ENCODE measurements around the gene CAMTA1. TPM values are rescaled to one million over a fixed set of nuclear protein-coding genes. Genes with fewer than 3 reads are reported as not detected.

CAMTA1 gene
- total and polyA plus RNA-seq, 9 of the 15 experiments (the other 6 are each of a cell fraction or from before 2014, with no cell fraction given), result 43.9 to 161 (median 65.9) TPM

- no peak for TF ChIP-seq ZNF134 (CRISPR knock-in tag; conservative IDR thresholded peaks at IDR 0.05)
- no peak for TF ChIP-seq TEAD1 (CRISPR knock-in tag; IDR thresholded peaks at IDR 0.05)
- no peak for TF ChIP-seq CBX3 (IDR thresholded peaks at IDR 0.05; ENCODE audit: borderline replicate concordance in 1 of 2, low read length in 2 of 2)
- TF ChIP-seq ETV1 (tag; conservative IDR thresholded peaks at IDR 0.05; ENCODE audit: low read depth), result no peak
- TF ChIP-seq SIRT6 (IDR thresholded peaks at IDR 0.05; ENCODE audit: low read depth, low read length), result no peak
These were observed 1024.5 kb downstream of the CAMTA1 start (continued) for GRCh38 chr1:7809742-7810141.

- H4K20me1 ChIP-seq (replicated peaks; ENCODE audit: control insufficient read depth, insufficient read depth, low read length), result no peaks in the 10 kb centered on the region
- FAIRE-seq (peak; percentile 74), ATAC-seq (peak; percentile 82), DNase-seq (ENCODE audit: extremely low read depth in 1 of 4, low spot score in 3 of 4) (peak; percentile 51 to 67 (median 54))
- no peak overlapping the region for H3K4me2 ChIP-seq (ENCODE audit: insufficient read depth, low read length)
- WGBS (ENCODE audit: insufficient coverage, low coverage, missing lambda C conversion rate), result 18% methylated on average over 7 of the region's 7 CpGs
- BruUV-seq (replicated peaks), result no TSS peak
- in situ Hi-C loops (cut with MboI) (loop anchor here (5.0 kb wide), 1 partner anchor 92 kb away; no protein-coding TSS in a partner anchor), intact Hi-C loops (cut with micrococcal nuclease) (no loop called here)
- no peak overlapping the region for H2AFZ ChIP-seq (ENCODE audit: low read depth, low read length)
- 0 out of 5 replicates have a peak, but pooled peaks cover 0 to 2% of the 10 kb centered on the region in 2 experiments for H3K4me1 ChIP-seq (replicated peaks in 1 of 2; ENCODE audit: control insufficient read depth in 2 of 2, insufficient read depth in 2 of 2, low read length in 2 of 2)
- no peak overlapping the region for H3K9ac ChIP-seq (ENCODE audit: insufficient read depth in 1 of 2, low read depth in 2 of 2, low read length in 2 of 2)
- H3K9me1 ChIP-seq (ENCODE audit: control insufficient read depth, insufficient read depth, low read length), result no peaks in the 10 kb centered on the region
- H3K79me2 ChIP-seq (ENCODE audit: control insufficient read depth, insufficient read depth, low read length), result no peaks in the 10 kb centered on the region
- CTCF ChIA-PET (ENCODE audit: low intra/inter-chr PET ratio), result interaction anchor here (0.6 kb wide), 1 partner anchor 13 kb away, joined by 3 read pairs; no protein-coding TSS in a partner anchor
- H3K36me3 ChIP-seq (ENCODE audit: control insufficient read depth, insufficient read depth, low read length), result peaks cover 20% of the 10 kb centered on the region; the same call in 2 of the 3 replicates
- no peaks in the 10 kb centered on the region for H3K27me3 ChIP-seq (ENCODE audit: control insufficient read depth in 2 of 2, insufficient read depth in 2 of 2, low read length in 2 of 2)
- peaks cover 4% of the 10 kb centered on the region; the same call in 1 of the 2 replicates for H3K9me3 ChIP-seq (replicated peaks; ENCODE audit: control insufficient read depth, insufficient read depth, low read depth, low read length)
- H3K27ac ChIP-seq (ENCODE audit: extremely low read depth, low read depth, low read length), result no peak overlapping the region
- no peak overlapping the region for H3K4me3 ChIP-seq
- POLR2A ChIA-PET, result no interaction called here
- TF ChIP-seq PKNOX1 (IDR thresholded peaks at IDR 0.05) (peak; percentile 91), ARID1B (IDR thresholded peaks at IDR 0.05) (peak; percentile 56), EHMT2 (IDR thresholded peaks at IDR 0.05) (0 out of 2 replicates have a peak, but pooled peaks have one; percentile 29), MAFK (IDR thresholded peaks at IDR 0.05; ENCODE audit: low read length) (peak; percentile 51; the same call in 1 of the 2 replicates), CBX3 (IDR thresholded peaks at IDR 0.05; ENCODE audit: borderline replicate concordance in 1 of 2, low read length in 2 of 2) (peak in 1 of 2 experiments; percentile 44; a peak in 1 of 3 replicates), ZNF395 (CRISPR knock-in tag; IDR thresholded peaks at IDR 0.05) (no peak), RNF2 (IDR thresholded peaks at IDR 0.05) (no peak), ATF7 (IDR thresholded peaks at IDR 0.05) (0 out of 2 replicates have a peak, but pooled peaks have one; percentile 27), MAFG (tag; conservative IDR thresholded peaks at IDR 0.05) (peak; percentile 55), MEIS2 (IDR thresholded peaks at IDR 0.05; ENCODE audit: partially characterized antibody) (peak; percentile 73), ATF3 (IDR thresholded peaks at IDR 0.05) (peak; percentile 97), ATF3 (CRISPR knock-in tag; conservative IDR thresholded peaks at IDR 0.05) (0 out of 2 replicates have a peak, but pooled peaks have one; percentile 48), MAFF (IDR thresholded peaks at IDR 0.05; ENCODE audit: low read length) (peak; percentile 52), RCOR1 (IDR thresholded peaks at IDR 0.05; ENCODE audit: borderline replicate concordance in 1 of 2, low read depth in 2 of 2, low read length in 2 of 2) (peak in 1 of 2 experiments; percentile 10; a peak in 1 of 4 replicates), ZNF316 (IDR thresholded peaks at IDR 0.05) (peak; percentile 84), RUNX1 (IDR thresholded peaks at IDR 0.05; ENCODE audit: low read depth) (no peak)
These were observed 1025.1 kb downstream of the CAMTA1 start for GRCh38 chr1:7810395-7810794.
